Upper lobe of right lung (tissue), 1 donor: ENCODE data around the gene HOXC11. TPM values are rescaled to one million over a fixed set of nuclear protein-coding genes. Genes with fewer than 3 reads are reported as not detected.

Experiments used
- ATAC-seq: fragments of 200-7000 bp; cut with Tn5 transposase; one replicate; pipeline ENCODE4 v1.9.1; 2020; ENCODE audit warnings: mild to moderate bottlenecking, moderate library complexity
- DNase-seq: peaks from one replicate; pipeline ENCODE4 v3.0.0-alpha.2; 2020
- H3K27ac ChIP-seq: fragments of 200-600 bp; one replicate; pipeline ENCODE4 v1.8.0; 2022
- H3K27me3 ChIP-seq: fragments of 200-600 bp; one replicate; pipeline ENCODE4 v1.8.0; 2022; ENCODE audit warnings: mild to moderate bottlenecking
- H3K36me3 ChIP-seq: fragments of 200-600 bp; one replicate; pipeline ENCODE4 v1.8.0; 2022
- H3K4me1 ChIP-seq: fragments of 200-600 bp; one replicate; pipeline ENCODE4 v1.8.0; 2022
- H3K4me3 ChIP-seq: fragments of 200-600 bp; one replicate; pipeline ENCODE4 v1.8.0; 2022; ENCODE audit warnings: mild to moderate bottlenecking
- H3K9me3 ChIP-seq: fragments of 200-600 bp; one replicate; pipeline ENCODE4 v1.8.0; 2022
- CTCF ChIP-seq: fragments of 200-600 bp; IDR thresholded peaks from one replicate; pipeline ENCODE4 v1.8.0; 2022; ENCODE audit warnings: antibody characterized with exemption
- intact Hi-C: fragments of 100-400 bp; cut with DNase I; formaldehyde crosslinking; loops from one replicate; pipeline ENCODE4 v1.11.0; 2022
- long read RNA-seq: library from polyadenylated mRNA; unstranded; transcript quantifications from one replicate; pipeline ENCODE4 v2.0.0, GENCODE V29; 2021
- total RNA-seq: library from RNA; stranded (reverse); fragmentation: NEBNext Ultra II Directional; extraction: Animal tissue kit (Norgen Biotek cat#: 25700); gene quantifications from one replicate; pipeline ENCODE4 v1.2.1, GENCODE V29; 2021
- donor health status: DM: no; HTN: yes; CAD: no; lungs with severe emphysema.

The HOXC11 gene
- not detected for total RNA-seq
- long read RNA-seq = 0 reads

- no peaks in the 10 kb centered on the region for H3K9me3 ChIP-seq
- H3K27ac ChIP-seq = no peak within 1 kb of the TSS
- TF ChIP-seq CTCF = no peak
- H3K36me3 ChIP-seq = no peaks in the 10 kb centered on the region
- peaks cover 17% of the 10 kb centered on the region for H3K4me1 ChIP-seq
- no peak within 1 kb of the TSS for H3K4me3 ChIP-seq
- intact Hi-C loops = no loop called here
- DNase-seq (no peak), ATAC-seq (no peak)
- H3K27me3 ChIP-seq = peaks cover 100% of the 10 kb centered on the region
Measured at GRCh38 chr12:53972722-53973235, at the start of gene HOXC11. Gene HOXC11, plus strand, starts transcription at chr12:53973126. Its CDS starts 116 bp downstream, at chr12:53973242.

GRCh38 chr12:53924521-53925405 lies 48.2 kb upstream of the HOXC11 start:
- Histone ChIP-seq H3K9me3 (no peaks in the 10 kb centered on the region), H3K36me3 (no peaks in the 10 kb centered on the region), H3K4me3 (no peak overlapping the region), H3K27ac (no peak overlapping the region), H3K27me3 (peaks cover 85% of the 10 kb centered on the region), H3K4me1 (no peaks in the 10 kb centered on the region)
- no peak for TF ChIP-seq CTCF
- DNase-seq (no peak), ATAC-seq (no peak)
- intact Hi-C loops = no loop called here

- ATAC-seq = no peak
- intact Hi-C loops = no loop called here
- DNase-seq = no peak
Measured at GRCh38 chr12:53927220-53928029, 45.5 kb upstream of the HOXC11 start.

GRCh38 chr12:53928054-53928835 lies 44.7 kb upstream of the HOXC11 start:
- H3K36me3 ChIP-seq = no peaks in the 10 kb centered on the region
- H3K27ac ChIP-seq = no peak overlapping the region
- no peaks in the 10 kb centered on the region for H3K4me1 ChIP-seq
- no peak overlapping the region for H3K4me3 ChIP-seq
- TF ChIP-seq CTCF = no peak
- no peak for DNase-seq
- no peak for ATAC-seq
- H3K9me3 ChIP-seq = no peaks in the 10 kb centered on the region
- intact Hi-C loops = no loop called here
- peaks cover 94% of the 10 kb centered on the region for H3K27me3 ChIP-seq

More at GRCh38 chr12:53927220-53928029, 45.5 kb upstream of the HOXC11 start:
- no peak for TF ChIP-seq CTCF
- peaks cover 94% of the 10 kb centered on the region for H3K27me3 ChIP-seq
- H3K4me3 ChIP-seq = no peak overlapping the region
- H3K4me1 ChIP-seq = no peaks in the 10 kb centered on the region
- no peak overlapping the region for H3K27ac ChIP-seq
- H3K36me3 ChIP-seq = no peaks in the 10 kb centered on the region
- no peaks in the 10 kb centered on the region for H3K9me3 ChIP-seq

GRCh38 chr12:53929527-53929926 lies 43.4 kb upstream of the HOXC11 start:
- peaks cover 94% of the 10 kb centered on the region for H3K27me3 ChIP-seq

More at GRCh38 chr12:53929527-53929926, 43.4 kb upstream of the HOXC11 start:
- no peak for TF ChIP-seq CTCF
- Histone ChIP-seq H3K4me3 (no peak overlapping the region), H3K27ac (no peak overlapping the region), H3K4me1 (no peaks in the 10 kb centered on the region), H3K9me3 (no peaks in the 10 kb centered on the region), H3K36me3 (no peaks in the 10 kb centered on the region)
- intact Hi-C loops = no loop called here
- ATAC-seq (no peak), DNase-seq (no peak)
